H9 (cell line): Measurements from ENCODE around the gene ANK3. TPM values are rescaled to one million over a fixed set of nuclear protein-coding genes. Genes with fewer than 3 reads are reported as not detected.

Experiments
- DNase-seq: peaks from one replicate; pipeline ENCODE4 v3.0.0-alpha.2; 2017
- H2AFZ ChIP-seq: one replicate; pipeline ENCODE4 v1.6.1; 2013; ENCODE audit warnings: mild to moderate bottlenecking, low read length, control low read depth, moderate library complexity
- H2AK5ac ChIP-seq: 2 replicates; pipeline ENCODE4 v1.6.1; 2013; ENCODE audit warnings: low read length, control low read depth, mixed read lengths; ENCODE audit not compliant: insufficient read length
- H2BK120ac ChIP-seq: one replicate; pipeline ENCODE4 v1.6.1; 2013; ENCODE audit warnings: low read depth, mild to moderate bottlenecking, low read length, control low read depth, inconsistent platforms; ENCODE audit not compliant: poor library complexity, severe bottlenecking
- H2BK12ac ChIP-seq: 2 replicates; pipeline ENCODE4 v1.6.1; 2013; ENCODE audit warnings: low read length, control low read depth, mixed read lengths, low read depth; ENCODE audit not compliant: insufficient read length
- H2BK15ac ChIP-seq: 2 replicates; pipeline ENCODE4 v1.6.1; 2013; ENCODE audit warnings: low read depth, low read length, control low read depth
- H2BK20ac ChIP-seq: one replicate; pipeline ENCODE4 v1.6.1; 2013; ENCODE audit warnings: low read depth, mild to moderate bottlenecking, low read length, control low read depth, inconsistent platforms; ENCODE audit not compliant: poor library complexity, severe bottlenecking
- H2BK5ac ChIP-seq: 2 replicates; pipeline ENCODE4 v1.6.1; 2013; ENCODE audit warnings: low read length, control low read depth, mixed read lengths; ENCODE audit not compliant: insufficient read length
- H3K14ac ChIP-seq: 2 replicates; pipeline ENCODE4 v1.6.1; 2013; ENCODE audit warnings: low read length, control low read depth; ENCODE audit not compliant: insufficient read depth
- H3K18ac ChIP-seq: 2 replicates; pipeline ENCODE4 v1.6.1; 2013; ENCODE audit warnings: low read depth, mild to moderate bottlenecking, mixed read lengths, low read length, control low read depth; ENCODE audit not compliant: insufficient read length
- H3K23ac ChIP-seq: 2 replicates; pipeline ENCODE4 v1.6.1; 2013; ENCODE audit warnings: low read length, control low read depth, mixed read lengths, low read depth; ENCODE audit not compliant: insufficient read length
- H3K23me2 ChIP-seq: 2 replicates; pipeline ENCODE4 v1.6.1; 2013; ENCODE audit warnings: low read depth, mild to moderate bottlenecking, mixed read lengths, low read length, control low read depth; ENCODE audit not compliant: insufficient read length, poor library complexity, severe bottlenecking
- H3K27ac ChIP-seq: 2 replicates; pipeline ENCODE4 v1.5.1; 2013; ENCODE audit warnings: low read length, control low read depth, mixed read lengths, low read depth; ENCODE audit not compliant: insufficient read length
- H3K27me3 ChIP-seq: 2 replicates; pipeline ENCODE4 v1.6.1; 2013; ENCODE audit warnings: low read length, control low read depth, inconsistent platforms; ENCODE audit not compliant: insufficient read depth
- H3K4ac ChIP-seq: 2 replicates; pipeline ENCODE4 v1.6.1; 2013; ENCODE audit warnings: low read depth, mild to moderate bottlenecking, control low read depth, inconsistent platforms, low read length, moderate library complexity
- H3K4me1 ChIP-seq: 2 replicates; pipeline ENCODE4 v1.6.1; 2013; ENCODE audit warnings: low read length, control low read depth, inconsistent platforms; ENCODE audit not compliant: insufficient read depth
- H3K4me2 ChIP-seq: 2 replicates; pipeline ENCODE4 v1.6.1; 2013; ENCODE audit warnings: low read length, control low read depth, mixed read lengths; ENCODE audit not compliant: insufficient read length, insufficient read depth
- H3K56ac ChIP-seq: 2 replicates; pipeline ENCODE4 v1.6.1; 2013; ENCODE audit warnings: low read depth, mild to moderate bottlenecking, mixed read lengths, low read length, control low read depth; ENCODE audit not compliant: insufficient read length
- H3K79me1 ChIP-seq: 2 replicates; pipeline ENCODE4 v1.6.1; 2013; ENCODE audit warnings: low read depth, mild to moderate bottlenecking, moderate library complexity, low read length, control low read depth, inconsistent platforms; ENCODE audit not compliant: insufficient read depth, poor library complexity, severe bottlenecking
- H3K79me2 ChIP-seq: 2 replicates; pipeline ENCODE4 v1.6.1; 2013; ENCODE audit warnings: low read length, control low read depth, inconsistent platforms; ENCODE audit not compliant: insufficient read depth
- H3K9ac ChIP-seq: 2 replicates; pipeline ENCODE4 v1.6.1; 2013; ENCODE audit warnings: low read length, control low read depth, mixed read lengths; ENCODE audit not compliant: insufficient read length; ENCODE audit errors: extremely low read depth
- H3K9me3 ChIP-seq: one replicate; pipeline ENCODE4 v1.6.1; 2013; ENCODE audit warnings: low read depth, low read length, inconsistent platforms; ENCODE audit not compliant: control insufficient read depth
- H3T11ph ChIP-seq: one replicate; pipeline ENCODE4 v1.6.1; 2013; ENCODE audit warnings: mild to moderate bottlenecking, low read length, control low read depth, inconsistent platforms
- H4K20me1 ChIP-seq: one replicate; pipeline ENCODE4 v1.6.1; 2013; ENCODE audit not compliant: control insufficient read depth, insufficient read length, insufficient read depth
- H4K5ac ChIP-seq: 2 replicates; pipeline ENCODE4 v1.6.1; 2013; ENCODE audit warnings: low read depth, mild to moderate bottlenecking, mixed read lengths, low read length, control low read depth; ENCODE audit not compliant: insufficient read length
- H4K8ac ChIP-seq: replicated peaks from 2 replicates; pipeline ENCODE4 v1.6.1; 2013; ENCODE audit warnings: low read length, control low read depth, mixed read lengths, low read depth; ENCODE audit not compliant: insufficient read length
- H4K91ac ChIP-seq: 2 replicates; pipeline ENCODE4 v1.6.1; 2013; ENCODE audit warnings: low read depth, mild to moderate bottlenecking, moderate library complexity, mixed read lengths, low read length, control low read depth; ENCODE audit not compliant: insufficient read length
- H3K27ac Mint-ChIP-seq, 3 experiments: 2 replicates in 2 of 3; 3 replicates in 1 of 3; pipeline ENCODE4 v1.8.0; 2020 to 2021; ENCODE audit warnings: mixed read lengths in 3 of 3, mild to moderate bottlenecking in 1 of 3, moderate library complexity in 1 of 3
- H3K27me3 Mint-ChIP-seq: 2 replicates; pipeline ENCODE4 v1.8.0; 2021; ENCODE audit warnings: low read depth, mild to moderate bottlenecking, moderate library complexity, mixed read lengths
- H3K36me3 Mint-ChIP-seq, 3 experiments: 2 replicates in 2 of 3; 3 replicates in 1 of 3; pipeline ENCODE4 v1.8.0; 2020 to 2021; ENCODE audit warnings: low read depth in 3 of 3, mixed read lengths in 3 of 3; ENCODE audit not compliant: insufficient read depth in 1 of 3
- H3K4me1 Mint-ChIP-seq, 2 experiments: 2 replicates each; pipeline ENCODE4 v1.8.0; 2020; ENCODE audit warnings: mixed read lengths in 2 of 2
- H3K4me3 Mint-ChIP-seq, 2 experiments: 2 replicates in 1 of 2; 3 replicates in 1 of 2; pipeline ENCODE4 v1.8.0; 2020 to 2021; ENCODE audit warnings: mild to moderate bottlenecking in 2 of 2, mixed read lengths in 2 of 2, moderate library complexity in 1 of 2
- H3K9me3 Mint-ChIP-seq, 2 experiments: 2 replicates in 1 of 2; 3 replicates in 1 of 2; pipeline ENCODE4 v1.8.0; 2020; ENCODE audit warnings: mild to moderate bottlenecking in 2 of 2, mixed read lengths in 2 of 2, moderate library complexity in 1 of 2
- WGBS: extraction: QIAGEN DNeasy Blood & Tissue Kit; methylation state at CpG from one replicate; pipeline ENCODE4 v1.1.7; 2013; ENCODE audit warnings: missing lambda C conversion rate, low lambda C conversion rate, mixed read lengths; ENCODE audit not compliant: insufficient read length; ENCODE audit errors: extremely low coverage; 5-methylcytosine and 5-hydroxymethylcytosine counted together
- total RNA-seq: library from RNA; stranded (reverse); gene quantifications from 2 replicates; pipeline ENCODE4 v1.2.1, GENCODE V29; 2021
- TF ChIP-seq, protein P1 (sequence below): fragments of 200-600 bp; sonication (generic); conservative IDR thresholded peaks from 3 replicates; pipeline ENCODE4 v1.8.0; 2021; ENCODE audit warnings: antibody characterized with exemption, mild to moderate bottlenecking

Gene ANK3
- total RNA-seq, 1 experiment from 2014 or later, result 59.6 TPM

- H4K20me1 ChIP-seq, result no peaks in the 10 kb centered on the region
- no peaks in the 10 kb centered on the region for H3K9me3 ChIP-seq
- no peak overlapping the region for H2BK20ac ChIP-seq
- H3K23me2 ChIP-seq, result no peaks in the 10 kb centered on the region
- no peak overlapping the region for H3K23ac ChIP-seq
- no peak overlapping the region for H4K8ac ChIP-seq
- H3K79me2 ChIP-seq, result no peaks in the 10 kb centered on the region
- no peak overlapping the region for H2AK5ac ChIP-seq
- Mint-ChIP-seq H3K36me3 (no peaks in the 10 kb centered on the region), H3K9me3 (no peaks in the 10 kb centered on the region), H3K27me3 (peaks cover 37% of the 10 kb centered on the region), H3K4me3 (no peak overlapping the region), H3K27ac (no peak overlapping the region), H3K4me1 (peaks cover 17 to 24% of the 10 kb centered on the region in 2 experiments)
- H2BK15ac ChIP-seq, result no peak overlapping the region
- no peak overlapping the region for H3K18ac ChIP-seq
- H3K27me3 ChIP-seq, result peaks cover 10% of the 10 kb centered on the region; the same call in 1 of the 2 replicates
- H3K9ac ChIP-seq, result no peak overlapping the region
- no peak overlapping the region for H3K4me2 ChIP-seq
- no peaks in the 10 kb centered on the region for H3K79me1 ChIP-seq
- H3K56ac ChIP-seq, result no peak overlapping the region
- H3K14ac ChIP-seq, result no peak overlapping the region
- H3K4me1 ChIP-seq, result peaks cover 2% of the 10 kb centered on the region; the same call in 1 of the 2 replicates
- WGBS, result no CpG with 5 or more reads among the region's 1 CpG
- no peak overlapping the region for H4K91ac ChIP-seq
- no peak for DNase-seq
- TF ChIP-seq, protein P1, sequence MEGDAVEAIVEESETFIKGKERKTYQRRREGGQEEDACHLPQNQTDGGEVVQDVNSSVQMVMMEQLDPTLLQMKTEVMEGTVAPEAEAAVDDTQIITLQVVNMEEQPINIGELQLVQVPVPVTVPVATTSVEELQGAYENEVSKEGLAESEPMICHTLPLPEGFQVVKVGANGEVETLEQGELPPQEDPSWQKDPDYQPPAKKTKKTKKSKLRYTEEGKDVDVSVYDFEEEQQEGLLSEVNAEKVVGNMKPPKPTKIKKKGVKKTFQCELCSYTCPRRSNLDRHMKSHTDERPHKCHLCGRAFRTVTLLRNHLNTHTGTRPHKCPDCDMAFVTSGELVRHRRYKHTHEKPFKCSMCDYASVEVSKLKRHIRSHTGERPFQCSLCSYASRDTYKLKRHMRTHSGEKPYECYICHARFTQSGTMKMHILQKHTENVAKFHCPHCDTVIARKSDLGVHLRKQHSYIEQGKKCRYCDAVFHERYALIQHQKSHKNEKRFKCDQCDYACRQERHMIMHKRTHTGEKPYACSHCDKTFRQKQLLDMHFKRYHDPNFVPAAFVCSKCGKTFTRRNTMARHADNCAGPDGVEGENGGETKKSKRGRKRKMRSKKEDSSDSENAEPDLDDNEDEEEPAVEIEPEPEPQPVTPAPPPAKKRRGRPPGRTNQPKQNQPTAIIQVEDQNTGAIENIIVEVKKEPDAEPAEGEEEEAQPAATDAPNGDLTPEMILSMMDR, result no peak
- no peak overlapping the region for H2BK5ac ChIP-seq
- H3K4ac ChIP-seq, result no peak overlapping the region
- no peak overlapping the region for H3K27ac ChIP-seq
- H2BK120ac ChIP-seq, result no peak overlapping the region
- no peak overlapping the region for H3T11ph ChIP-seq
- H2AFZ ChIP-seq, result no peak overlapping the region
- no peak overlapping the region for H2BK12ac ChIP-seq
- no peak overlapping the region for H4K5ac ChIP-seq
Observed at GRCh38 chr10:60423920-60424319, 34.2 kb upstream of the ANK3 start.
